Omental fat pad (tissue), 4 donors: ENCODE data around the gene DCC. TPM values are rescaled to one million over a fixed set of nuclear protein-coding genes. Genes with fewer than 3 reads are reported as not detected.

Experiments used
- ATAC-seq: fragments of 150-250 bp; one replicate; pipeline ENCODE4 v1.9.1; 2016; ENCODE audit warnings: mild to moderate bottlenecking, moderate library complexity; ENCODE audit not compliant: low FRiP score
- DNase-seq: peaks from one replicate; pipeline ENCODE4 v3.0.0-alpha.2; 2019; ENCODE audit warnings: low spot score
- CTCF ChIP-seq, 3 donors: fragments of 450-650 bp; IDR thresholded peaks; one replicate each; pipeline ENCODE4 v1.5.1; 2016 to 2017; ENCODE audit warnings: antibody characterized with exemption in 3 of 3, mild to moderate bottlenecking in 3 of 3, moderate library complexity in 2 of 3
- total RNA-seq, 4 donors: library from RNA; depleted of rRNA; stranded (reverse); fragments of >200 nt; gene quantifications; one replicate each; pipeline ENCODE4 v1.1.0, GENCODE V29; 2016

DCC gene
- total RNA-seq, 4 donors from 2014 or later: 0.12 to 0.63 TPM; not detected in 2

GRCh38 chr18:52610451-52611115 is 270.6 kb downstream of the DCC start:
- ATAC-seq (no peak), DNase-seq (no peak)
- no peak for TF ChIP-seq CTCF (IDR thresholded peaks at IDR 0.05)

- DNase-seq: no peak
- no peak for TF ChIP-seq CTCF (IDR thresholded peaks at IDR 0.05)
- no peak for ATAC-seq
These were observed 272.4 kb downstream of the DCC start for GRCh38 chr18:52612406-52612805.

DNA sequence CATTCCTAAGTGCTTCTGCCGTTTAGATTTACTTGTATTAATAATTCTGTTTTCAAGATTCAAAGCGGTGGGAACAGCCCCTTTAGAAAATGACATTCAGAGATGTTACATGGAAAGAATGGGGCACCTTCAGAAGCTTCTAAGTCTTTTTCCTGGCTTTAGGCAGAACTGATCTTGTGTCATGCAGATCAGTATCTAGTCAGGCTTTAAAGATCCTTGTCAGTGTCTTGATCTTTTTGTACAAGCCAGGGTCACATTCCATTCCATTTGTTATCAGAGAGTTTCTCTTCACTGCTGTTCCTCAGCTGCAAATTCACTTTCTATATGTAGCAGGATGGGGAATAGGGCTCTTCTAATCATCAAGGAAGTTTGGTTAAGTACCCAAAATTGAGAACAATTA is 275.3 kb downstream of the DCC start:
- TF ChIP-seq CTCF (IDR thresholded peaks at IDR 0.05): no peak
- DNase-seq: no peak
- no peak for ATAC-seq

GRCh38 chr18:52615943-52616342 is 275.9 kb downstream of the DCC start:
- no peak for TF ChIP-seq CTCF (IDR thresholded peaks at IDR 0.05)
- ATAC-seq (no peak), DNase-seq (no peak)

- TF ChIP-seq CTCF (IDR thresholded peaks at IDR 0.05): no peak
- no peak for DNase-seq
- no peak for ATAC-seq
These were observed 277.9 kb downstream of the DCC start for GRCh38 chr18:52617931-52618330.

DNA sequence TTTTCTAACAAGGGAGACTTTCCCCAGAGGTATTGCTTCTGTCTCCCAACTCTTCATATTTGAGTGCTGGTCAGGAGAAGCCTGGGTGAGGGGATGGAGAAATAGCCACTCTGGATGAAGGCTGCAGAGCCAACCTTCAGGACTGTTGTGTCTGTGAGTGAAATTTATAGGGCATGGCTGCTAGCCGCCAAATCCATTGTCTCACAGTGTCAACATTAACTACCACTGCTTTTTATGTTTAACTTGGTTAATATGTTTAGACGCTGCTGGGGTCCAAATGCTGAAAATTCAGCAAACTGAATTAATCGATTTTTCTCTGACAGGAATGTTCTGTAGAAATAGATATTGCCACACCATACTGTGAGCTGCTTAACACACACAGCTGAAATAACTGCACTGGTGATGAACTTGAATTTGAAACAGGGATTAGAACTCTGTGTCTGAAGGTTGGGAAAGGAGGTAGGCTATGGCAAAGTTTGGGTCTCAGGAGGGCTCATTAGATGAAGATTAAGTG is 281.0 kb downstream of the DCC start:
- DNase-seq (no peak), ATAC-seq (no peak)
- TF ChIP-seq CTCF (IDR thresholded peaks at IDR 0.05): no peak

DNA sequence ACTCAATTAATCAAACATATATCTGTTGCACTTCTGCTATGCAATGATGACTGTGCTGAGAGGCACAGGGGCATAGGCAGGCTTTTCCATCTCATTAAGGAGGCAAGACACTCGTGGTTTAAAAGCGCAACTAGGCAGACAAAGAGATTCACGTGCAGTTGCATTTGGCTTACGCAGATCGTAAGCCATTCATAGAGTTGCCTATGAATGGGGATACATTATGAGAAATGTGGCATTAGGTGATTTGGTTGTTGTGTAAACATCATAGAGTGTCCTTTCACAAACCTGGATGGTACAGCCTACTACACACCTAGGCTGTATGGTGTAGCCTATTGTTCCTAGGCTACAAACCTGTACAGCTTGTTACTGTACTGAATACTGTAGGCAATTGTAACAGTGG is 284.7 kb downstream of the DCC start:
- no peak for ATAC-seq
- DNase-seq: no peak
- no peak for TF ChIP-seq CTCF (IDR thresholded peaks at IDR 0.05)
